GM21447 (cell line): ENCODE measurements around the gene KLF9.

Source experiments
- ATAC-seq: cut with Tn5 transposase; IDR thresholded peaks from one replicate; pipeline ENCODE4 v1.9.1; 2021; ENCODE audit not compliant: unreplicated experiment

KLF9 gene

GRCh38 chr9:70422371-70423043 is 8.1 kb upstream of the KLF9 start:
- no peak for ATAC-seq

GRCh38 chr9:70421272-70422180 is 7.1 kb upstream of the KLF9 start:
- no peak for ATAC-seq

GRCh38 chr9:70420441-70421271 is 6.2 kb upstream of the KLF9 start:
- peak; percentile 20 for ATAC-seq

GRCh38 chr9:70419556-70420440 is 5.3 kb upstream of the KLF9 start:
- peak; percentile 42 for ATAC-seq

GRCh38 chr9:70418822-70419555 is 4.5 kb upstream of the KLF9 start:
- ATAC-seq = peak; percentile 37

- ATAC-seq = no peak
Measured at GRCh38 chr9:70415476-70415875, 1.0 kb upstream of the KLF9 start.

- no peak for ATAC-seq
Measured at GRCh38 chr9:70415041-70415440, 584 bp upstream of the KLF9 start.

- ATAC-seq = peak; percentile 12
Measured at GRCh38 chr9:70413464-70413798, 1.0 kb downstream of the KLF9 start.

- no peak for ATAC-seq
Measured at GRCh38 chr9:70412832-70413463, 1.5 kb downstream of the KLF9 start.

GRCh38 chr9:70411930-70412831 is 2.3 kb downstream of the KLF9 start:
- ATAC-seq = peak; percentile 34

GRCh38 chr9:70411121-70411929 is 3.1 kb downstream of the KLF9 start:
- ATAC-seq = no peak

- no peak for ATAC-seq
Measured at GRCh38 chr9:70410368-70410767, 4.1 kb downstream of the KLF9 start.

- ATAC-seq = no peak
Measured at GRCh38 chr9:70409800-70410199, 4.7 kb downstream of the KLF9 start.

- no peak for ATAC-seq
Measured at GRCh38 chr9:70409280-70409679, 5.2 kb downstream of the KLF9 start.

GRCh38 chr9:70408393-70409040 is 5.9 kb downstream of the KLF9 start:
- no peak for ATAC-seq

GRCh38 chr9:70407081-70407503 is 7.4 kb downstream of the KLF9 start:
- ATAC-seq = no peak

- peak; percentile 66 for ATAC-seq
Measured at GRCh38 chr9:70406434-70406862, 8.0 kb downstream of the KLF9 start.
